Skeletal muscle satellite cell (primary cell): ENCODE data around the gene PKD1.
"Not testable (repeated sequence)": the region's sequence is repeated elsewhere in the genome, so short reads cannot be mapped to it uniquely, and the experiment has no call there.

Source experiments
- H3K27me3 ChIP-seq: 2 replicates; pipeline ENCODE4 v1.7.0; 2013; ENCODE audit warnings: low read length; ENCODE audit not compliant: control insufficient read depth, insufficient read depth
- H3K36me3 ChIP-seq: 2 replicates; pipeline ENCODE4 v1.7.0; 2013; ENCODE audit warnings: mild to moderate bottlenecking, control low read depth, low read length; ENCODE audit not compliant: insufficient read depth
- H3K4me1 ChIP-seq: 2 replicates; pipeline ENCODE4 v1.7.0; 2013; ENCODE audit warnings: low read length; ENCODE audit not compliant: control insufficient read depth, insufficient read depth
- H3K4me2 ChIP-seq: 2 replicates; pipeline ENCODE4 v1.7.0; 2013; ENCODE audit warnings: mild to moderate bottlenecking, low read length
- H3K4me3 ChIP-seq: 2 replicates; pipeline ENCODE4 v1.7.0; 2013; ENCODE audit warnings: low read length
- H3K9ac ChIP-seq: 2 replicates; pipeline ENCODE4 v1.7.0; 2013; ENCODE audit warnings: mild to moderate bottlenecking, low read depth, low read length, moderate library complexity
- H3K9me3 ChIP-seq: replicated peaks from 2 replicates; pipeline ENCODE4 v1.7.0; 2013; ENCODE audit warnings: mild to moderate bottlenecking, control low read depth, low read length

PKD1 gene

DNA sequence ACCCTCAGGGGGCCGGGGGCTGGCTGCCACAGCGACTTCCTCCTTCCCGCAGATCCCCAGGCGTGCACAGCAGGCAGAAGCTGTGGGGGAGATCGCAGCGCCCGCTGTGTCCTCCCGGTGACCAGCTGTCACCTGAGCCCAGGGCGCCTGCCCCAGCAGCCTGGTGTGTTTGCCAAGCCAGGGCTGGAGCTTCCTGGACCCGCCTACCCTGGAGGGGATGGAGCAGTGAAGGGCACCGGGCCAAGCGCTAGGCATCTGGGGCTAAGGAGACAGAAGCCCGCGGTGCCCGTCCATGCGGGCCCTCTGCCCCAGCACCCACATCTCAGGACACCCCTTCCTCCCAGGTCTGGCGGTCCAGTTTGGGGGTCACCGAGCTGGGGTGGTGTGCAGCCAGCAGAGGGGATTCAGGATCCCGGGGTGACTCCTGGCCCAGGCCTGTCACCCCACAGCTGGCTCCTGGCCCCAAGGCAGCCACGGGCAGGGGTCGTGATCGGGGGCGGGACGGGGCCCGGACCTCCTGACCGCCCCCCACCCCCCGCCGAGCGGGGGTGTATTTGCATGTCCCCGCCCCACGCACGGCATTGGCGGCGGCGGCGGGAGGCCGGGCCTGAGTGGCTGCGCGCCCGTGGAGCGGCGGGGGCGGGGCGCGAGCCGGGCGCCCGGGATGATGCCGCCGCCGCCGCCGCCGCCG lies 12.4 kb upstream of the PKD1 start, which contains the start of gene RAB26:
RAB26 (plus strand) TSS at position 645 of the 691 bp plus-strand sequence. CDS start 159 bp downstream, outside the sequence.
- Histone ChIP-seq H3K27me3 (no peaks in the 10 kb centered on the region), H3K36me3 (peaks cover 18% of the 10 kb centered on the region), H3K9ac (peak within 1 kb of the TSS; percentile 48), H3K4me2 (peak within 1 kb of the TSS; percentile 90), H3K9me3 (no peaks in the 10 kb centered on the region), H3K4me3 (peak within 1 kb of the TSS; percentile 64), H3K4me1 (peaks cover 40% of the 10 kb centered on the region)

DNA sequence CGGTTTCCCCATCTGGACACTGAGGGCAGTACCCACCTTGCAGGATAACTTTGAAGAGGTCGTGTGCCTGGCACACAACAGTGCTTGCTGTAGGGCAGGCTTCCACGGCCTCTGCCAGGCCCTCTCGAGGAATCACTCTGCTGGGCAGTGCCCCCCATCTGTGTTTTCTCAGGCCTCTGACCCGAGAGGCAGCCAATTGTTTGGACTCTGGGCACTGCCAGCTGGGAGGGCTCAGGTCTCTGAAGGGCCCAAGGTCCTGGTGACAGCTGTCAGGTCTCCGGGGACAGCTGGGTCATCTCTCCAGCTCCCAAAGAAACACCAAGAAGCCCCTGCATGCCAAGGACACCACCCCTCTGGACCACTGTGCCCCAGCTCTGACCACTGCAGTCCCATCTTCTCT lies 11.7 kb upstream of the PKD1 start:
- Histone ChIP-seq H3K9ac (no peak overlapping the region), H3K4me1 (peaks cover 33% of the 10 kb centered on the region), H3K4me3 (no peak overlapping the region), H3K27me3 (no peaks in the 10 kb centered on the region), H3K9me3 (no peaks in the 10 kb centered on the region), H3K4me2 (no peak overlapping the region), H3K36me3 (peaks cover 11% of the 10 kb centered on the region)

DNA sequence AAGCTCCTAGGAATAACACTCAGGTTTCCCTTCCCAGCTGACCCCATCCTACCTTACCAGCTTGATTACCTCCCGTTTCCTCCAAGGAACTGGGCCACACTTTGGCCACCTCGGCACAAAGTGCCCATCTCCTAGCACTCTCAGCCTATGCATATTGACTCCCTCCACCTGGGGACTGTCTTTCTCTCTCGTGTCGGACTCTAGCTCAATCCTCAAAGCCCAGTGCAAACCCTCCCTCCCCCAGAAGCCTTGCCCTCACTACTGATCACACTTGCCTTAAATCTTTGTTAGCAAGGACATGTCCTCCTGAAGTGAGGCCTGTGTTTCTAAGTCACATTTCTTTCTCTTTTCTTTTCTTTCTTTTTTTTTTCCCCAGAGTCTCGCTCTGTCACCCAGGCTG lies 10.1 kb upstream of the PKD1 start:
- H3K4me1 ChIP-seq = peaks cover 23% of the 10 kb centered on the region
- no peaks in the 10 kb centered on the region for H3K27me3 ChIP-seq
- H3K9ac ChIP-seq = no peak overlapping the region
- H3K9me3 ChIP-seq = no peaks in the 10 kb centered on the region
- H3K4me3 ChIP-seq = no peak overlapping the region
- H3K36me3 ChIP-seq = no peaks in the 10 kb centered on the region
- no peak overlapping the region for H3K4me2 ChIP-seq

DNA sequence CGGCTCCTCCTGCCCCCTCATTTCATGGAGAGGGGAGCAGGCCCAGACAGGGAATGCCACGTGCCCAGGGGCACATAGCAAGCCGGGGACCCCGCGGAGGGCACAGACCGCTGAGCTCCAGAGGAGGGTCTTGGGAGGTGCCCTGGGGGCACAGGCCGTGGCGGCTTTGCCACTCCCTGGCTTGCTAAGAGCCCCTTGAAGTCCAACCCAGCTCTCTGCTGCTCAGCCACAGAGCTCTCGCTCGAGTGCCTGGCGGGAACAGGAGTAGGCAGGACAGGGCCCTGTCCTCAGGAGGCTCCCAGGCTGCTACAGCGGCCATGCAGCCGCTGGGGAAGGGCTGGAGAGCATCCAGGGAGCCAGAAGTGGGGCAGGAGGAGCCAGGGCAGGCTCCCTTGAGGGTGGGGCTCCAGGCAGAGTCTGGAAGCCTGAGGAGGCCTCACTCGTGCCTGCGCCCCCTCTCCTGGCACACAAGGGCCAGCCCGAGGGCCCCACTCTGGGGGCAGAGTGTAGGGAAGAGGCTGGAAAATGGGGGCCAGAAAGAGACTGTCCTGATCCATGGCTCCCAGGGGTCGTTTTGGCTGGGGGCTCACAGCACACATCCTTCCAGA lies 8.3 kb upstream of the PKD1 start:
- H3K9ac ChIP-seq = no peak overlapping the region
- peaks cover 12% of the 10 kb centered on the region for H3K4me1 ChIP-seq
- no peak overlapping the region for H3K4me3 ChIP-seq
- no peaks in the 10 kb centered on the region for H3K36me3 ChIP-seq
- no peak overlapping the region for H3K4me2 ChIP-seq
- no peaks in the 10 kb centered on the region for H3K27me3 ChIP-seq
- H3K9me3 ChIP-seq = no peaks in the 10 kb centered on the region

DNA sequence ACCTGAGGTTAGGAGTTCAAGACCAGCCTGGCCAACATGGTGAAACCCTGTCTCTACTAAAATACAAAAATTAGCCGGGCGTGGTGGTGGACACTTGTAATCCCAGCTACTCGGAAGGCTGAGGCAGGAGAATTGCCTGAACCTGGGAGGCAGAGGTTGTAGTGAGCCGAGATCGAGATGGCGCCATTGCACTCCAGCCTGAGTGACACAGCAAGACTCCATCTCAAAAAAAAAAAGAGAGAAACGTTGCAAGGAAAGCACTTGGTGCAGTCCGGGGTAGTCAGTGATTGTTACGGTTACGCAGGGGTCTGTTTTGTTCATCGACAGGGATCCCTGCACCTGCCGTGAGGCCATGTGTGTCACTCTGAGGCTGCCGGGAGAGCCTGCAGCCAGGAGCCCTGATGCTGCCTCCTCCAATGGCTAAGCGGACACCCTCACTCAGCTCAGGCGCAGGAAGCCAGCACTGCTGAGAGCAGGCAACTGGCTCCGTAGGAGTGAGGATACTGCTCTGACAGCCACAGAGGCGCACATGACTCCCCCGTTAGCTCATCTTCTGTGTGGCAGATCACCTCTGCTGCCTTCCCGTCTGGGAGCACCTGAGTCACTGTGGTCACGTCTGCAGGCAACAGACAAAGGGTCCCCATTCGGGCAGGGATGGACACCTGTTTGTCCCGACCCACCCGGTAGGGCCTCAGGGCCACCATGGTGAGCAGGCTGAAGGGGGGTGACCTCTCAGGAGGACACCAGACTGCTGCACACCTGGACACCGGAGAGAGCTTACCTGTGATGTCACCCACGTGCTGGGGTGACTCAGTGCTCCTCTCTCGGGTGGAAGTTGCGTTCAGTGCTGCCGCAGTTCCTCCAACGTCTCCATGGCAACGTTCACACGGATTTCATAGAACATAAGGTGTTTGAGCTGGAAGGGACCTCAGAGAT lies 7.5 kb upstream of the PKD1 start:
- Histone ChIP-seq H3K4me2 (no peak overlapping the region), H3K4me1 (peaks cover 6% of the 10 kb centered on the region), H3K9ac (no peak overlapping the region), H3K36me3 (no peaks in the 10 kb centered on the region), H3K27me3 (no peaks in the 10 kb centered on the region), H3K4me3 (no peak overlapping the region), H3K9me3 (no peaks in the 10 kb centered on the region)

DNA sequence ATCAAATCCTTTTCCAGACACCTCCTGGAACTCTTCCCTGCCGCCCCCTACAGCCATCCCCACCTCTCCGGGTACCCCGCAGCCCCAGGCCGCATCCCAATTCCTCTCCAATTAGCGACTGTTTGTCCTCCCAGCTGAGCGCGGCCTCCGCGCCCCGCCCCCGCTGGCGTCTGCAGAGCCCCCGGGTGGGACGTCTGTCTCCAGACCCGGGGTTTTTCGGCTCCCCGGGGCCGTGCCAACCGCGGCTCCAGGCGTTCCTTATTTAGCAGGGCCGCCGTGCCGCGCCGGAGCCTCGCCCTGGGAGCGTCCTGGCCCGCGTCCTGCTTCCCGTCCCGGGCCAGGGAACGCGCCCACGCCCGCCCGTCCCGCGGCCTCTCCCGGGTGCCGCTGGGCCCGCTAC lies 627 bp downstream of the PKD1 start:
- H3K4me3 ChIP-seq = peak overlapping the region; percentile 69
- peak overlapping the region; percentile 63 for H3K9ac ChIP-seq
- H3K36me3 ChIP-seq, H3K4me1 ChIP-seq, H3K9me3 ChIP-seq, H3K27me3 ChIP-seq: not testable (repeated sequence)
- H3K4me2 ChIP-seq = peak overlapping the region; percentile 68

DNA sequence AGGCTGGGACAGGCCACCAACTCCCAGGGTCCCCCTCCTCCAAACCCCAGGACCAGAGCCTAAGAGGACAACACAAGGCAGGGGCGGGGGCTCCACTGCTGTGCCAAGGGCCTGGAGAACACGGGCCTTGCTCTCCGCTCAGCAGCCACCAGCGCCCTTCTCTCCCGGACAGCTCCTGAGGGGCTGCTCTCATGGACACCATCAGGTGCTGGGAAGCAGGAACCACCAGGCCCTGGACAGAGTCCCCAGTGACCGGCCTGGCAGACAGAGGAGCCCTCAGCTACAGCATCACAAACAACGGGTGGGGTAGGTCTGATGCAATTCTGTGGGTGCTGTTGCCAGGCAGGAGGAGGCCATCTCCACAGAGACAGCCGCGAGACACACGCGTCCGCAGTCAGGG lies 1.9 kb downstream of the PKD1 start:
- Histone ChIP-seq H3K4me2 (peak overlapping the region; percentile 80), H3K4me3 (peak overlapping the region; percentile 51), H3K9ac (peak overlapping the region; percentile 50)
- not testable (repeated sequence) for H3K27me3 ChIP-seq, H3K36me3 ChIP-seq, H3K4me1 ChIP-seq, H3K9me3 ChIP-seq

DNA sequence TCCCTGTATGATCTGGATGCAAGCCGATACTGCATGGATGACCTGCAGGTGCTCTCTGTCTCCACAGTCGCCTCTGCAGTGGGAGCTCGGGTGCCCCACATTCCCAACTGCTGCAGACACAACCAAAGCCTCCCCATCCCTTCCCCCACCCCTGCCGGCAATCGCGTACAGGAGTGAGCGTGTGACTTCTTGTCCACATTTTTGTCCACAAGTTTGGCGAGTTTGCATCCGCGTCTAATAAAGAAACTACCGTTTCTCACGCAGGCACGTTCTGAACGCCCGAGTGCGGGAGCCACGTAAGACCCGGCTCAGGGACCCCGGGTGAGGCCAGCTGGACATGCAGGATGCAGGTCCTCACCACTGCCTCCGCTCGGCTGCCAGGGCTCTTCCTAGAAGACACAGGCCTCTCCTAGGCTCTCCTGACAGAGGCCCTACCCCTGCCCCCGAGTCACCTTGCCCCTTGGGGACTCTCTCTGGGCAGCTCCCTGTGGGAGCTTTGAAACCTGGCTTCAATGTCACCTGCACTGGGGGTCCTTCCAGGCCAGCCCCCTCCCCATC lies 5.7 kb downstream of the PKD1 start:
- not testable (repeated sequence) for H3K9ac ChIP-seq, H3K36me3 ChIP-seq, H3K27me3 ChIP-seq, H3K9me3 ChIP-seq, H3K4me3 ChIP-seq
- H3K4me1 ChIP-seq = peaks cover 37% of the 10 kb centered on the region
- H3K4me2 ChIP-seq = peak overlapping the region; percentile 41

DNA sequence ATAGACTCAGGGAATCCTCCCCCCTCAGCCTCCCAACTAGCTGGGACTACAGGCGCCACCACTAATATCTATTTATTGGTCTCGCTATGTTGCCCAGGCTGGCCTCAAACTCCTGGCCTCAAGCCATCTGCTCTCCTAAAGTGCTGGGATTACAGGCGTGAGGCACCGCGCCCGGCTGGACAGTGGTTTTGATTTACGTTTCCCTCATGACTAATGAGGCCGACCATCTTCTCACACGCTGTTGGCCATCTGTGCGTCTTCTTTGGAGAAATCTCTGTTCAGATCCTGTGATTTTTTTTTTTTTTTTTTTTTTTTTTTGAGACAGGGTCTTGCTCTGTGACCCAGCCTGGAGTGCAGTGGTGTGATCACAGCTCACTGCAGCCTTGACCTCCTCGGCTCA lies 6.4 kb downstream of the PKD1 start:
- H3K27me3 ChIP-seq, H3K9ac ChIP-seq, H3K4me3 ChIP-seq, H3K9me3 ChIP-seq, H3K4me2 ChIP-seq, H3K36me3 ChIP-seq: not testable (repeated sequence)
- H3K4me1 ChIP-seq = peaks cover 44% of the 10 kb centered on the region

DNA sequence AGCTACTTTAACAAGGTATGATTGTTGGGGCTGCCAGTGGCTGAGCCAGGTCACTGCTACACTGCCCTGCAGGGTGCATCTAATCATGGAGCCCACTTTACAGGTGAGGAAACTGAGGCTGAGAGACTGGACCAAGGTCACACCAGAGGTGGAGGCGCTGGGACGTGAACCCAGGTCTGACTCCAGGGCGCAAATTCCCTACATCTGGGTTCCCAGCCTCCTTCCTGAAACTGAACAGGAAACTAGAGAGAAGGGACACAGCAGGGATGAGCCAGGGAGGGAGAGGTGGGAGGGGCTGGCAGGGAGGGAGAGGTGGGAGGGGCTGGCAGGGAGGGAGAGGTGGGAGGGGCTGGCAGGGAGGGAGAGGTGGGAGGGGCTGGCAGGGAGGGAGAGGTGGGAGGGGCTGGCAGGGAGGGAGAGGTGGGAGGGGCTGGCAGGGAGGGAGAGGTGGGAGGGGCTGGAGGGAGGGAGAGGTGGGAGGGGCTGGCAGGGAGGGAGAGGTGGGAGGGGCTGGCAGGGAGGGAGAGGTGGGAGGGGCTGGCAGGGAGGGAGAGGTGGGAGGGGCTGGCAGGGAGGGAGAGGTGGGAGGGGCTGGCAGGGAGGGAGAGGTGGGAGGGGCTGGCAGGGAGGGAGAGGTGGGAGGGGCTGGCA lies 7.9 kb downstream of the PKD1 start:
- H3K27me3 ChIP-seq, H3K4me3 ChIP-seq, H3K9me3 ChIP-seq, H3K36me3 ChIP-seq: not testable (repeated sequence)
- Histone ChIP-seq H3K4me2 (peak overlapping the region; percentile 63), H3K9ac (peak overlapping the region; percentile 80), H3K4me1 (peaks cover 55% of the 10 kb centered on the region)
